Loucy (cell line): ENCODE data around the gene SUN5.

Source experiments
- H2AFZ ChIP-seq: fragments of 200-600 bp; sonication (generic); 2 replicates; pipeline ENCODE4 v1.6.0; 2016; ENCODE audit warnings: antibody characterized with exemption, mild to moderate bottlenecking, low read length, moderate library complexity
- H3F3A ChIP-seq: fragments of 200-600 bp; 2 replicates; pipeline ENCODE4 v1.6.0; 2016; ENCODE audit warnings: antibody characterized with exemption, low read depth, mild to moderate bottlenecking
- H3K27me3 ChIP-seq: fragments of 200-600 bp; sonication (generic); 2 replicates; pipeline ENCODE4 v1.6.1; 2014; ENCODE audit warnings: low read length, mild to moderate bottlenecking; ENCODE audit not compliant: insufficient read depth, poor library complexity, severe bottlenecking
- H3K36me3 ChIP-seq: fragments of 200-600 bp; sonication (generic); 2 replicates; pipeline ENCODE4 v1.6.1; 2016; ENCODE audit warnings: low read length; ENCODE audit not compliant: insufficient read depth
- H3K4me1 ChIP-seq: fragments of 200-600 bp; sonication (generic); 2 replicates; pipeline ENCODE4 v1.5.1; 2014; ENCODE audit warnings: low read length, mild to moderate bottlenecking; ENCODE audit not compliant: insufficient read depth, poor library complexity, severe bottlenecking
- H3K4me2 ChIP-seq: fragments of 200-600 bp; sonication (generic); 2 replicates; pipeline ENCODE4 v1.6.0; 2014; ENCODE audit warnings: antibody characterized with exemption, low read length, low read depth, mild to moderate bottlenecking; ENCODE audit not compliant: poor library complexity, severe bottlenecking
- H3K4me3 ChIP-seq: fragments of 200-600 bp; sonication (generic); 2 replicates; pipeline ENCODE4 v1.5.1; 2014; ENCODE audit warnings: low read length, mild to moderate bottlenecking, mixed read lengths; ENCODE audit not compliant: poor library complexity, severe bottlenecking
- H3K79me2 ChIP-seq: fragments of 200-600 bp; sonication (generic); 2 replicates; pipeline ENCODE4 v1.6.1; 2014; ENCODE audit warnings: low read length; ENCODE audit not compliant: insufficient read depth
- H3K9ac ChIP-seq: fragments of 200-600 bp; sonication (generic); 2 replicates; pipeline ENCODE4 v1.6.0; 2014; ENCODE audit warnings: mild to moderate bottlenecking, low read depth, low read length, moderate library complexity; ENCODE audit not compliant: poor library complexity, severe bottlenecking
- H3K9me2 ChIP-seq: fragments of 200-600 bp; sonication (generic); replicated peaks from 2 replicates; pipeline ENCODE4 v1.6.1; 2016; ENCODE audit warnings: low read depth, low read length, mixed read lengths
- H3K9me3 ChIP-seq: fragments of 200-600 bp; sonication (generic); 2 replicates; pipeline ENCODE4 v1.6.1; 2014; ENCODE audit warnings: mild to moderate bottlenecking, antibody characterized with exemption, low read length, low read depth; ENCODE audit not compliant: insufficient read depth
- H4K20me1 ChIP-seq: fragments of 200-600 bp; sonication (generic); 2 replicates; pipeline ENCODE4 v1.6.0; 2014; ENCODE audit warnings: antibody characterized with exemption, low read length, mild to moderate bottlenecking; ENCODE audit not compliant: insufficient read depth, poor library complexity, severe bottlenecking
- EZH2phosphoT487 ChIP-seq: fragments of 200-600 bp; IDR thresholded peaks from 2 replicates; pipeline ENCODE4 v1.6.1; 2018; ENCODE audit warnings: antibody characterized with exemption, mild to moderate bottlenecking, moderate library complexity, borderline replicate concordance
- TF ChIP-seq, protein P1 (sequence below): fragments of 200-600 bp; sonication (generic); conservative IDR thresholded peaks from 2 replicates; pipeline ENCODE4 v1.5.1; 2014; ENCODE audit warnings: mild to moderate bottlenecking, antibody characterized with exemption, low read length

Gene SUN5

DNA sequence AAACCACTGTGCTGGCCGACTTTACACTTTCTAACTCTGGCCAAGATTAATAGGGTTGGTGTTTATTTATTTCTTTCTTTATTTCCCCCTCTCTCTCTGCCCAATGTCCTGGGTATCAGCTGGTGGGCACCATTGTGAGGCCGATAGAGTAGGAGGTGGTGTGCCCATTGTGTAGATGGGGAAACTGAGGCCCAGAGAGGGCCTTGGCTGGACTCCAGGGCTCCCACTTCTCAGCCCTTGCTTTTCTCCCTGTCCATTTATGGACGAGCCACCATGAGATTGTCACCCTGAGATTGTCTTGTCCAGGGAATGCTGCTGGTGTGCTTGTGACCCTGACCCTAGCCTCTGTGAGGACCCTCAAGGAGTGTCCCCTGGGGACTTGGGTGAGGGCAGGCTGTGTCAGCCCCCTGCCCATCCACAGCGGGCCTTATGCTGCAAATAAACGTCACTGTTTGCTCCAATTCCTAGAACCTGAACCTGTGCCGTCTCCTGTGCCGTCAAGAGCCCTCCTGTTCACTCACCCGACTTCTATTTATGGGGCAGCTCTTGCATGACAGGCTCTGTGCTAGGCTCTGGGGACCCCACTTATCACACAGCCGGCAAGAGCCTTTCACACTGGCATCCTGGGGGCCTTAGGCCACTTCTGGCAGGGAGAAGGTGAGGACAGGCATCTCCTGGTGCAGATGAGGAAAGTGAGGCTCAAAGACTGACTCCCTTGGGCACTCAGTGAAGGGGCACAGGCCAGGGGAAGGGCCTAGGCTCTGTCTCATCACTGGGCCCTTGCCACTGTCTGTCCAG is 24.8 kb downstream of the SUN5 start:
- peaks cover 1% of the 10 kb centered on the region for H3K4me1 ChIP-seq
- no peaks in the 10 kb centered on the region for H3K9me2 ChIP-seq
- TF ChIP-seq EZH2phosphoT487: no peak
- TF ChIP-seq, protein P1, sequence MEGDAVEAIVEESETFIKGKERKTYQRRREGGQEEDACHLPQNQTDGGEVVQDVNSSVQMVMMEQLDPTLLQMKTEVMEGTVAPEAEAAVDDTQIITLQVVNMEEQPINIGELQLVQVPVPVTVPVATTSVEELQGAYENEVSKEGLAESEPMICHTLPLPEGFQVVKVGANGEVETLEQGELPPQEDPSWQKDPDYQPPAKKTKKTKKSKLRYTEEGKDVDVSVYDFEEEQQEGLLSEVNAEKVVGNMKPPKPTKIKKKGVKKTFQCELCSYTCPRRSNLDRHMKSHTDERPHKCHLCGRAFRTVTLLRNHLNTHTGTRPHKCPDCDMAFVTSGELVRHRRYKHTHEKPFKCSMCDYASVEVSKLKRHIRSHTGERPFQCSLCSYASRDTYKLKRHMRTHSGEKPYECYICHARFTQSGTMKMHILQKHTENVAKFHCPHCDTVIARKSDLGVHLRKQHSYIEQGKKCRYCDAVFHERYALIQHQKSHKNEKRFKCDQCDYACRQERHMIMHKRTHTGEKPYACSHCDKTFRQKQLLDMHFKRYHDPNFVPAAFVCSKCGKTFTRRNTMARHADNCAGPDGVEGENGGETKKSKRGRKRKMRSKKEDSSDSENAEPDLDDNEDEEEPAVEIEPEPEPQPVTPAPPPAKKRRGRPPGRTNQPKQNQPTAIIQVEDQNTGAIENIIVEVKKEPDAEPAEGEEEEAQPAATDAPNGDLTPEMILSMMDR: no peak

DNA sequence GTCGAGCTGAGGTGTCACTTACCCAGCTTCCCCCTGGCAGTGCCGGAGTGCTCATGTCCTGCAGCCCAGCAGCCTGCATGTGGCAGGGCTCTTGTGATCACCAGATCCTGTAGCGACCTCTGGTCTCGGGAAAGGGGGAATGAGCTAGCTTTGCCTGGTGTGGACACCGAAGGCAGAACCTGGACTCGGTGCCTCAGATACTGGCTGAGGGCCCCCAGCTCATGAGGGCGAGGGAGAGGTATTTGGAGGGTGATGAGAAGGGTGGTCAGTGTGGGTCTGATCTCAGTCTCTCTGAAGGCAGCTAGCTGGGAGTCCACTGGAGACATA is 26.3 kb downstream of the SUN5 start:
- no peak overlapping the region for H3K4me2 ChIP-seq
- no peak for TF ChIP-seq EZH2phosphoT487
- TF ChIP-seq, protein P1: no peak
- H3K79me2 ChIP-seq: no peaks in the 10 kb centered on the region

More for the DNA sequence above, 24.8 kb downstream of the SUN5 start:
- Histone ChIP-seq H4K20me1 (no peaks in the 10 kb centered on the region), H3K9ac (no peak overlapping the region), H3K27me3 (no peaks in the 10 kb centered on the region), H2AFZ (no peak overlapping the region), H3K36me3 (no peaks in the 10 kb centered on the region), H3K4me3 (no peak overlapping the region), H3K4me2 (no peak overlapping the region), H3F3A (no peaks in the 10 kb centered on the region), H3K9me3 (peaks cover 4% of the 10 kb centered on the region; the same call in 1 of the 2 replicates), H3K79me2 (no peaks in the 10 kb centered on the region)

DNA sequence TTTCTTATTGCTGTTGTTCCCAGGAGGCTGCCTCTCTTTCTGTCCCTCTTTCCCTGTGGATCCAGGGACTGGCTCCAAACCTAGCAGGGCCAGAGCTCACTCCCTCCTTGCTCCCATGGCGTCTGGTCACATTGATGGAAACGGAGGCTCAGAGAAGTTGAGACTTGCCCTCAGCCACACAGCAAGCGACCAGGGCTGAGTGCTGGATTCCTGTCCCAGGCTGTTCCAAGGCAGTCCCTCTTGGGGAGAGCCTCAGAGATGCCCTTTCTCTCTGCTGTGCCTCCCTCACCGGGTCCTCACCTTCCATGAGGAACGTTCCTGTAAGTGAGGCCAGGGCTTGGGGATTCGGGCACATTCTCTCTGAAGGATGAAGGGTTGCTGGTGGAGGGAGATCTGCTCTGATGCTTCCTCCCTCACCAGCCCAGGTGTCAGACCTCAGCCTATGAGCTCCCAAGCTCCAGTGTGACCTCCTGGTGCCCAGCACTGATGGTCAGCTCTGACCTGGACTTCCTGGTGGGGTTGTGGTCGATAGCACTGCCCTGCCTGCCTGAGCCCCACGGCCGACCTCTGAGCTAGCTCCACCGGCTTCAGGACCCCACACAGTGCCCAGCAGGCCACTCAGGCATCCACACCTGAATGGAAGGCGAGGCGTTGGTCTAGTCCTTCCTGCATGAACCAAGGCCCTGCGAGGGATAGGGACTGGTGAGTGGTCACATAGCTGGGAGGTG is 26.8 kb downstream of the SUN5 start:
- Histone ChIP-seq H2AFZ (no peak overlapping the region), H3K36me3 (no peaks in the 10 kb centered on the region), H3K9ac (no peak overlapping the region)

More for the DNA sequence above, 26.3 kb downstream of the SUN5 start:
- Histone ChIP-seq H2AFZ (no peak overlapping the region), H3K9me2 (no peaks in the 10 kb centered on the region), H4K20me1 (no peaks in the 10 kb centered on the region), H3F3A (no peaks in the 10 kb centered on the region), H3K36me3 (no peaks in the 10 kb centered on the region), H3K9ac (no peak overlapping the region), H3K4me3 (no peak overlapping the region), H3K9me3 (peaks cover 4% of the 10 kb centered on the region; the same call in 1 of the 2 replicates), H3K27me3 (no peaks in the 10 kb centered on the region), H3K4me1 (peaks cover 16% of the 10 kb centered on the region)

More for the DNA sequence above, 26.8 kb downstream of the SUN5 start:
- Histone ChIP-seq H3K79me2 (no peaks in the 10 kb centered on the region), H3K9me3 (peaks cover 4% of the 10 kb centered on the region; the same call in 1 of the 2 replicates), H3K4me2 (no peak overlapping the region), H3K4me1 (peaks cover 21% of the 10 kb centered on the region), H3F3A (no peaks in the 10 kb centered on the region), H3K9me2 (no peaks in the 10 kb centered on the region), H3K27me3 (no peaks in the 10 kb centered on the region), H3K4me3 (no peak overlapping the region), H4K20me1 (no peaks in the 10 kb centered on the region)
- no peak for TF ChIP-seq EZH2phosphoT487
- TF ChIP-seq, protein P1: no peak
